GM23338 (cell line): ENCODE results near the gene GOLGA8O. TPM values are rescaled to one million over a fixed set of nuclear protein-coding genes. Genes with fewer than 3 reads are reported as not detected.
"Not testable (repeated sequence)": the region's sequence is repeated elsewhere in the genome, so short reads cannot be mapped to it uniquely, and the experiment has no call there.

ENCODE experiments used
- ATAC-seq: fragments of 200-7000 bp; cut with Tn5 transposase; 3 replicates; pipeline ENCODE4 v1.9.1; 2020
- DNase-seq: peaks from one replicate; pipeline ENCODE4 v3.0.0-alpha.2; 2015; ENCODE audit warnings: low spot score
- H2AFZ ChIP-seq: fragments of 200-600 bp; sonication (generic); 2 replicates; pipeline ENCODE4 v1.8.0; 2016; ENCODE audit warnings: antibody characterized with exemption, mild to moderate bottlenecking, moderate library complexity
- H3F3A ChIP-seq: fragments of 200-600 bp; sonication (generic); replicated peaks from 2 replicates; pipeline ENCODE4 v1.8.0; 2017; ENCODE audit warnings: antibody characterized with exemption, mixed run types, low read depth
- H3K27ac ChIP-seq: fragments of 200-600 bp; sonication (generic); 2 replicates; pipeline ENCODE4 v1.6.1; 2016; ENCODE audit warnings: low read depth
- H3K27me3 ChIP-seq: fragments of 200-600 bp; sonication (generic); 2 replicates; pipeline ENCODE4 v1.8.0; 2016; ENCODE audit warnings: mild to moderate bottlenecking, mixed run types, moderate library complexity; ENCODE audit not compliant: insufficient read depth
- H3K36me3 ChIP-seq: fragments of 200-600 bp; sonication (generic); 2 replicates; pipeline ENCODE4 v1.8.0; 2016; ENCODE audit warnings: mild to moderate bottlenecking; ENCODE audit not compliant: insufficient read depth
- H3K4me1 ChIP-seq: fragments of 200-600 bp; sonication (generic); 2 replicates; pipeline ENCODE4 v1.8.0; 2016; ENCODE audit warnings: mild to moderate bottlenecking, moderate library complexity; ENCODE audit not compliant: insufficient read depth
- H3K4me2 ChIP-seq: fragments of 200-600 bp; sonication (generic); 2 replicates; pipeline ENCODE4 v1.7.1; 2017; ENCODE audit warnings: mixed run types
- H3K4me3 ChIP-seq: fragments of 200-600 bp; sonication (generic); 2 replicates; pipeline ENCODE4 v1.6.1; 2016; ENCODE audit warnings: mixed run types
- H3K79me2 ChIP-seq: fragments of 200-600 bp; sonication (generic); replicated peaks from 2 replicates; pipeline ENCODE4 v1.8.0; 2017; ENCODE audit warnings: mild to moderate bottlenecking; ENCODE audit not compliant: insufficient read depth
- H3K9me2 ChIP-seq: fragments of 200-600 bp; sonication (generic); 2 replicates; pipeline ENCODE4 v1.8.0; 2017; ENCODE audit not compliant: insufficient read depth
- H4K20me1 ChIP-seq: fragments of 200-600 bp; sonication (generic); replicated peaks from 2 replicates; pipeline ENCODE4 v1.8.0; 2017; ENCODE audit warnings: mild to moderate bottlenecking; ENCODE audit not compliant: insufficient read depth
- H3K27ac Mint-ChIP-seq: 2 replicates; pipeline ENCODE4 v1.8.0; 2020; ENCODE audit warnings: inconsistent platforms, mild to moderate bottlenecking, moderate library complexity, mixed read lengths
- H3K27me3 Mint-ChIP-seq: 3 replicates; pipeline ENCODE4 v1.8.0; 2022; ENCODE audit warnings: low read depth, mild to moderate bottlenecking, moderate library complexity, mixed read lengths, inconsistent platforms; ENCODE audit not compliant: insufficient read depth, poor library complexity
- H3K36me3 Mint-ChIP-seq: 3 replicates; pipeline ENCODE4 v1.8.0; 2021; ENCODE audit warnings: low read depth, mild to moderate bottlenecking, inconsistent platforms, moderate library complexity, mixed read lengths
- H3K4me1 Mint-ChIP-seq: 3 replicates; pipeline ENCODE4 v1.8.0; 2020; ENCODE audit warnings: mild to moderate bottlenecking, inconsistent platforms, mixed read lengths
- H3K4me3 Mint-ChIP-seq: 3 replicates; pipeline ENCODE4 v1.8.0; 2021; ENCODE audit warnings: moderate library complexity, mild to moderate bottlenecking, inconsistent platforms, mixed read lengths
- H3K9me3 Mint-ChIP-seq: 3 replicates; pipeline ENCODE4 v1.8.0; 2020; ENCODE audit warnings: moderate library complexity, mild to moderate bottlenecking, inconsistent platforms, mixed read lengths
- CTCF ChIP-seq, 2 experiments: fragments of 200-600 bp in 1 of 2; sonication (generic) in 1 of 2; conservative IDR thresholded peaks; 2 replicates each; pipeline versions ENCODE4 v1.5.1 to v1.6.1; 2016 to 2017; ENCODE audit warnings: antibody characterized with exemption in 2 of 2, low read depth in 2 of 2, mild to moderate bottlenecking in 2 of 2, moderate library complexity in 1 of 2
- polyA plus RNA-seq: library from polyadenylated mRNA; unstranded; fragments of >200 nt; fragmentation: Nextera tagmentation; extraction: Ambion mirVana; gene quantifications from 2 replicates; pipeline ENCODE4 v1.2.1, GENCODE V29; 2016
- small RNA-seq: library from RNA; depleted of rRNA; stranded (forward); fragments of <200 nt; gene quantifications from one replicate; pipeline ENCODE3, GENCODE V24; 2014; ENCODE audit warnings: low replicate concordance
- total RNA-seq: library from RNA; depleted of rRNA; stranded (reverse); fragments of >200 nt; shearing (Covaris generic); gene quantifications from 2 replicates; pipeline ENCODE4 v1.2.3, GENCODE V29; 2014; rRNA removed

The GOLGA8O gene
- total and polyA plus RNA-seq, 2 experiments from 2014 or later, result not detected

DNA sequence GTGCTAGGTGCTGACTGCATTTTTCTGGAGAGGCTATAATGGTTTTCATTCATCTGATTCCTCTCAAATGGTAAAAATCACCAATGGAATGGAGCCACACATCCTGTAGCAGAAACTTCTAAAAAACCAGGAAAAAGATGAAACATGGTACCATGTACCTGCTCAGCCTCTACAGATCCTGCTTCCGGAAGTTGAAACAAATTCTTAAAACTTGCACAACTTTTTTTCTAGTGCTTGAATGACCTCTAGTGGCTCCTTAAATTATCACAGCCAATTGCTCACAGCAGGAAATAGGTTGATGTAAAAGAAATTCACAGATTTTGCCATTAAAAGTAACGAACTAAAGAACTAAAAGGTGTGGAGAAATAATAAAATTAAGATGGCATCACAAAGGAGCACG is 47.5 kb downstream of the GOLGA8O start:
- H3K27me3 Mint-ChIP-seq, H3K27me3 ChIP-seq, H3K4me2 ChIP-seq, H3K9me2 ChIP-seq, H2AFZ ChIP-seq, H3K4me1 ChIP-seq, H3K36me3 Mint-ChIP-seq, H4K20me1 ChIP-seq, DNase-seq, H3K4me3 ChIP-seq, H3K79me2 ChIP-seq, H3K4me3 Mint-ChIP-seq, H3K4me1 Mint-ChIP-seq, H3F3A ChIP-seq, H3K27ac Mint-ChIP-seq, H3K9me3 Mint-ChIP-seq, H3K27ac ChIP-seq, ATAC-seq, H3K36me3 ChIP-seq: not testable (repeated sequence)
- TF ChIP-seq CTCF (conservative IDR thresholded peaks at IDR 0.05; ENCODE audit: low read depth in 2 of 2), result peak in 1 of 2 experiments; percentile 35; a peak in 2 of 4 replicates

- not testable (repeated sequence) for H3K4me1 Mint-ChIP-seq, H3K36me3 Mint-ChIP-seq, DNase-seq
These were observed 52.2 kb downstream of the GOLGA8O start, which contains the start of gene GOLGA8K for GRCh38 chr15:32403192-32403591. GOLGA8K (minus strand) TSS chr15:32403292; CDS start chr15:32403194, 98 bp downstream.

DNA sequence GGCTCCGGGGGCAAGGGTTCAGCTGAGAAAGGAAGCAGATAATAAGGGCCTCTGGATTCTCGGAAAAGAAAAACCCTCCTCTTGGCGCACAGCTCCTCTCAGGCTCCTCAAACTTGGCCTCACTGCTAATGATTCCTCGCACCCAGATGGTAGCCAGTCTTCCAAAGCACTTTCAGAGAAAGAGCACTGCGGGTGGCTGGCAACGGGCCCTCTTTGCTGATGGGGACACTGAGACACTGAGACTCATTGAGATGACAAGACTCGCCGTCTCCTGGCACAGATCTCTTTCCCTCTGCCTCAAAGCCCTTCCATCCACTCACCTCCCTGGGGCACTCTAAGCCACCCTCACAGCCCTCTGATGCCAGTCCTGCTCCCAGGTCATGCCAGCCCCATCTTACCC is 58.9 kb downstream of the GOLGA8O start:
- H3K36me3 Mint-ChIP-seq, H3K4me1 Mint-ChIP-seq, H3K4me3 Mint-ChIP-seq: not testable (repeated sequence)

More at GRCh38 chr15:32403192-32403591, 52.2 kb downstream of the GOLGA8O start, which contains the start of gene GOLGA8K:
- H4K20me1 ChIP-seq, ATAC-seq, H3K4me2 ChIP-seq, H2AFZ ChIP-seq, H3K4me3 ChIP-seq, H3K4me3 Mint-ChIP-seq, H3K9me3 Mint-ChIP-seq, H3K27ac ChIP-seq, H3F3A ChIP-seq, H3K27me3 Mint-ChIP-seq, H3K36me3 ChIP-seq, H3K4me1 ChIP-seq, H3K27me3 ChIP-seq, H3K9me2 ChIP-seq, H3K27ac Mint-ChIP-seq, H3K79me2 ChIP-seq: not testable (repeated sequence)

More for the DNA sequence above, 58.9 kb downstream of the GOLGA8O start:
- H2AFZ ChIP-seq, ATAC-seq, H4K20me1 ChIP-seq, H3K27me3 Mint-ChIP-seq, DNase-seq, H3K27ac ChIP-seq, H3K79me2 ChIP-seq, H3K4me2 ChIP-seq, H3K4me1 ChIP-seq, H3F3A ChIP-seq, H3K9me2 ChIP-seq, H3K9me3 Mint-ChIP-seq, H3K4me3 ChIP-seq, H3K36me3 ChIP-seq, H3K27ac Mint-ChIP-seq, H3K27me3 ChIP-seq: not testable (repeated sequence)

Small RNA genes lying within 50 kb of the gene (small RNA-seq; reads per million reads assigned to genes)
- gene AC135983.5 (not detected), gene RF00096 (0.12 reads per million), gene RN7SL539P (not detected)

Other genes with a start within 250 kb of the GOLGA8O start
- gene GOLGA8K, start 52.3 kb downstream of the GOLGA8O start, total RNA-seq, result not detected in 2 replicates
- 0.24 TPM in 1 of 2 replicates, not detected in the other for gene GOLGA8K, start 52.3 kb downstream of the GOLGA8O start, polyA plus RNA-seq
- gene GOLGA8N, start 137.8 kb upstream of the GOLGA8O start, total RNA-seq, result 0.50 and 14.8 TPM in 2 replicates
- 0.17 and 0.40 TPM in 2 replicates for gene GOLGA8N, start 137.8 kb upstream of the GOLGA8O start, polyA plus RNA-seq
- 38.7 and 43.1 TPM in 2 replicates for gene ARHGAP11A, start 159.9 kb upstream of the GOLGA8O start, total RNA-seq
- gene ARHGAP11A, start 159.9 kb upstream of the GOLGA8O start, polyA plus RNA-seq, result 21.4 and 28.3 TPM in 2 replicates
- 48.1 and 49.2 TPM in 2 replicates for gene SCG5, start 186.1 kb upstream of the GOLGA8O start, total RNA-seq
- gene SCG5, start 186.1 kb upstream of the GOLGA8O start, polyA plus RNA-seq, result 64.4 and 73.3 TPM in 2 replicates